Stimulated activated CD4-positive, alpha-beta T cell treated with anti-CD3 and anti-CD28 coated beads, Interleukin-4, amount 100 ng/mL, for 48 hours (primary cell): ENCODE data around the gene ARMC5.

Experiments
- DNase-seq, 2 donors: peaks; one replicate each; pipeline ENCODE4 v3.0.0-alpha.2; 2020; ENCODE audit warnings: low read depth in 2 of 2

The ARMC5 gene

DNA sequence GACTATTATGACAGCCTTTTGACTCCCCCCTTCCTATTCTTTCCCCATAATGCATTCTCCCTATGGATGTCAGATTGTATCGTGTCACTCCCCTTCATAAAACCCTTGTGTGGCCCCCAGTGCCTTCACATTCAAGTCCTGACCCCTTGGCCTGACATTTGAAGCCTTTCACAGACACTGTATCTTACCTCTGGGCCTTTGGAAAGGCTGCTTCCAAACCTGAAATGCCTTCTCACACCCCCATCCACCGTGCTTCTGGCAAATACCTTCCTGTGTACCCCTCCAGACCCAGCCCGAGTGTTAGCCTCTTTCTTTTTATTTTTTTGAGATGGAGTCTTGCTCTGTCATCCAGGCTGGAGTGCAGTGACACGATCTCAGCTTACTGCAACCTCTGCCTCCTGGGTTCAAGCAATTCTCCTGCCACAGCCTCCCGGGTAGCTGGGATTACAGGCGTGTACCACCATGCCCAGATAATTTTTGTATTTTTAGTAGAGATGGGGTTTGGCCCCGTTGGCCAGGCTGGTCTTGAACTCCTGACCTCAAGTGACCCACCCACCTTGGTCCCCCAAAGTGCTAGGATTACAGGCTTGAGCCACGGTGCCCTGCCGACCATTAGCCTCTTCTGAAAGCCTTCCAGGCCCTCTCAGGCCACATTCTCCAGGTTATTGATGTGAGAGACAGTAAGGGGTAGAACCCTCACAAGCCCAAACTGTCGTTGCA is 2.1 kb downstream of the ARMC5 start:
- DNase-seq, result no peak

DNA sequence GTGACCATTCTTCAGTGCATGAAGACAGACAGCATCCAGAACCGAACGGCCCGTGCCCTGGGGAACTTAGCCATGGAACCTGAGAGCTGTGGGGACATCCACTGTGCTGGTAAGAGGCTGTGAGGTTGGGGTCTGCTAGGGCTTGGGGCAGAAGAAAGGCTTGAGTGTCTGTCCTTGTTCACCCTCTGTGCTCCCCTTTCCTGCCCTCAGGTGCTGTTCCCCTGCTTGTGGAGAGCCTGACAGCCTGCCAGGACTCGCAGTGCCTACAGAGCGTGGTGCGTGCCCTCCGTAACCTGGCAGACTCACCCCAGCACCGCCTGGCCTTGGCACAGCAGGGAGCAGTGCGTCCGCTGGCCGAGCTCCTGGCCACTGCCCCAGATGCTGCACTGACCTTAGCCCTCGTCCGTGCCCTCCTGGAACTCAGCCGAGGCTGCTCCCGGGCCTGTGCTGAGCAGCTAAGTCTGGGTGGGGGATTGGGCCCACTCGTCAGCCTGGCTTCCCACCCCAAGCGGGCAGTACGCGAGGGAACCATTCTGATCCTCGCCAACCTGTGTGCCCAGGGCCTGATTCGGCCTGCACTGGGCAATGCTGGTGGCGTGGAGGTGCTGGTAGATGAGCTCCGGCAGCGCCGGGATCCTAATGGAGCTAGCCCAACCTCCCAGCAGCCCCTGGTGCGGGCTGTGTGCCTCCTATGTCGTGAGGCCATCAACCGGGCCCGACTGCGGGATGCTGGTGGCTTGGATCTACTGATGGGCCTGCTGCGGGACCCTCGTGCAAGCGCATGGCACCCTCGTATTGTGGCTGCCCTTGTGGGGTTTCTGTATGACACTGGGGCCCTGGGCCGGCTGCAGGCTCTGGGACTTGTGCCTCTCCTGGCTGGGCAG is 2.9 kb downstream of the ARMC5 start:
- no peak for DNase-seq

DNA sequence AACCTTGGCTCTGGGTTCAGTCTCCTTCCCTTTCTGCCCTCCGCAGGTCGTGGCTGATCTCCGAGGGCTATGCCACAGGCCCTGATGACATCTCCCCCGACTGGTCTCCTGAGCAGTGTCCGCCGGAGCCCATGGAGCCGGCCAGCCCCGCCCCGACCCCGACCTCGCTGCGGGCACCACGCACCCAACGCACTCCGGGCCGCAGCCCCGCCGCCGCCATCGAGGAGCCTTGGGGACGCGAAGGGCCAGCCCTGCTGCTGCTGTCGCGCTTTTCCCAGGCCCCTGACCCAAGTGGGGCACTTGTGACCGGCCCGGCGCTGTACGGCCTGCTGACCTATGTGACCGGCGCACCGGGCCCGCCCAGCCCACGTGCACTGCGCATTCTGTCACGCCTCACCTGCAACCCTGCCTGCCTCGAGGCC is 5.1 kb downstream of the ARMC5 start:
- no peak for DNase-seq

DNA sequence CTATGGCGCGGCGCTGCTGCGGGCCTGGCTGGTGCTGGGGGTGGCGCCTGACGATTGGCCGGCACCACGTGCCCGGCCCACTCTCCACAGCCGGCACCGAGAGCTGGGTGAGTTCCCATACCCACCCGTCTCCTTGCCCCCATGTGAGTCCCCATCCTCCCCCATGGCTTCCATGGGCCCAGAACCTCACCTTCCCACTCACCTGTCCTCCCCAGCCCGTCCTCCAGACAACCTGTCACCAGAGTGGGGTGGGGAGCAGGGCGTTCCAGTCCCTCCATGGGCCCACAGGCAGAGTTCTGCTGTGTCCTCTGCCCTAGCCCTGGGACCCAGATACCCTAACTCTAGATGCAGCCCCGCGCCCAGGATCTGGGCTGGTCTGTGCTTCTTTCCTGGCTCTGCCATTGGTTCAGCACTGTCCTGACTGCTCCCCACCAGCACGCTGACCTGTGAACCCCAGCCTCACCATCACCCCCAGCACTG is 5.5 kb downstream of the ARMC5 start:
- no peak for DNase-seq

DNA sequence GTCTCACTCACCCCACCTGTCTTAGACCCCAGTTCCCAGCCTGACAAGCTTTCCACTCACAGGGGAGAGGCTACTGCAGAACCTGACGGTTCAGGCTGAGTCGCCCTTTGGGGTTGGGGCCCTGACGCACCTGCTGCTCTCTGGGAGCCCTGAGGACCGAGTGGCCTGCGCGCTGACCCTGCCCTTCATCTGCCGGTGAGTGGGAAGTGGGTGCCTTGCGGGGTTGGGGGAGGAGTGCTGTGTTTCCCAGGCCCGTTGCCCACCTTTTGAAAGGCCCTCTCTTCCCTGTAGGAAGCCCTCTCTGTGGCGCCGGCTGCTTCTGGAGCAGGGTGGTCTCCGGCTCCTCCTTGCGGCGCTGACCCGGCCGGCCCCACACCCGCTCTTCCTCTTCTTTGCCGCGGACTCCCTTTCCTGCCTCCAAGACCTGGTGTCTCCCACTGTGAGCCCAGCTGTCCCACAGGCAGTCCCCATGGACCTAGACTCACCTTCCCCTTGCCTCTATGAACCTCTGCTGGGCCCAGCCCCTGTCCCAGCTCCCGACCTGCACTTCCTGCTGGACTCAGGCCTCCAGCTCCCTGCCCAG is 6.6 kb downstream of the ARMC5 start:
- no peak for DNase-seq

DNA sequence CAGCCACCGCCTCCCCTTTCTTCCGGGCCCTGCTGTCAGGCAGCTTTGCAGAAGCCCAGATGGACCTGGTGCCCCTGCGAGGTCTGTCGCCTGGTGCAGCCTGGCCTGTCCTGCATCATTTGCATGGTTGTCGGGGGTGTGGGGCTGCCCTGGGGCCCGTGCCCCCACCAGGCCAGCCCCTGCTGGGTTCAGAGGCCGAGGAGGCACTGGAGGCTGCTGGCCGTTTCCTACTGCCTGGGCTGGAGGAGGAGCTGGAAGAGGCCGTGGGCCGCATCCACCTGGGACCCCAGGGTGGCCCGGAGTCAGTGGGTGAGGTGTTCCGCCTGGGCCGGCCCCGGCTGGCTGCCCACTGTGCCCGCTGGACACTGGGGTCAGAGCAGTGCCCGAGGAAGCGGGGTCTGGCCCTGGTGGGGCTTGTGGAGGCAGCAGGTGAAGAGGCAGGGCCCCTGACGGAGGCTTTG is 7.1 kb downstream of the ARMC5 start:
- no peak for DNase-seq

DNA sequence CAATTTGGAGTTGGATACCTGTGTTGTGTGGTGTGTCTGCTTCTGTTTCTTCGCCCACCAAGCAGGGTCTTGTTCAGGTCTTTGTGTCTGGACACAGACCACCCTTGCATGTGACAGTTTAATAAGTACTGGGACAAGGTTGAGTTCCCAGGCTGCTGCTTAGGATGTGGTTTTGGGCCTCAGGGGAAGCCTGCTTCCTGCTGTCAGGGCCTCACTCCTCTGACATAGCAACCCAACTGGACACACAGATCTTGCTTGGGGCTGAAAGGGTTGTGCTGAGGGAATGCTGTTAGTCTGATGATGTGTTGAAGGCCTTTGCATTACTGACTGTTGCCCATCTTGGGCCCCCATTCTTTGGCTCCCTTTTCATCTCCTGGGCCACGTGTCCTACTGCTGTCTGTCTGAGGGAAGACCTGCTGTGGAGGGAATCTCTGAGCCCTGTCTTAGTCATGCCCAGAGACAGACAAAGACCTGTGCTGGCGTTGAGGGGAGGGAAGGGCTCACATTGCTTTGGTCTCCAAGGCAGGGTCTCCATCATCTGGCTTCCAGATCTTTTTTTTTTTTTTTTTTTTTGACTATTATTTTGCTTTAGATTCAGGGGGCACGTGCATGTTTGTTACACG is 8.0 kb downstream of the ARMC5 start:
- DNase-seq, result no peak

DNA sequence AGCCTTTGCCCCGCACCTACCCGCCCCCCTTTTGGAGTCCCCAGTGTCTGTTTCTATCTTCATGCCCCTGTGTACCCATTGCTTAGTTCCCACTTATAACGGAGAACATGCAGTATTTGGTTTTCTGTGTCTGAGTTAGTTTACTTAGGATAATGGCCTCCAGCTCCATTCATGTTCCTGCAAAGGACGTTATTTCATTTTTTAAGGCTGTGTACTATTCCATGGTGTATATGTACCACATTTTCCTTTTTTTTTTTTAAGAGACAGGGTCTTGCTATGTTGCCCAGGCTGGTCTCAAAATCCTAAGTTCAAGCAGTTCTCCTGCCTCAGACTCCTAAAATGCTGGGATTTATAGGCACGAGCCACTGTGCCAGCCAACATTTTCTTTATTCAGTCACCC is 8.6 kb downstream of the ARMC5 start:
- no peak for DNase-seq

DNA sequence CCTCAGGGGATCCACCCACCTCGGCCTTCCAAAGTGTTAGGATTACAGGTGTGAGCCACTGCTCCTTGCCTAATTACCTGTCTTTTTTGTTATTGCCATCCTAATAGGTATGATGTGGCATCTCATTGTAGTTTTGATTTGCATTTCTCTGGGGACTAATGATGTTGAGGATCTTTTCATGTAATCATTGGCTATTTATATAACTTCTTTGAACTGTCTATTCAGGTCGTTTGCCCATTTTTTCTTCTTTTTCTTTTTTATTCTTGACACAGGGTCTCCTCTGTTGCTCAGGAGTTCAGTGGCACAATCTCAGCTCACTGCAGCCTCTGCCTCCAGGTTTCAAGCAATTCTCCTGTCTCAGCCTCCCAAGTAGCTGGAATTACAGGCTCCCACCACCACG is 11.3 kb downstream of the ARMC5 start:
- DNase-seq, result no peak

DNA sequence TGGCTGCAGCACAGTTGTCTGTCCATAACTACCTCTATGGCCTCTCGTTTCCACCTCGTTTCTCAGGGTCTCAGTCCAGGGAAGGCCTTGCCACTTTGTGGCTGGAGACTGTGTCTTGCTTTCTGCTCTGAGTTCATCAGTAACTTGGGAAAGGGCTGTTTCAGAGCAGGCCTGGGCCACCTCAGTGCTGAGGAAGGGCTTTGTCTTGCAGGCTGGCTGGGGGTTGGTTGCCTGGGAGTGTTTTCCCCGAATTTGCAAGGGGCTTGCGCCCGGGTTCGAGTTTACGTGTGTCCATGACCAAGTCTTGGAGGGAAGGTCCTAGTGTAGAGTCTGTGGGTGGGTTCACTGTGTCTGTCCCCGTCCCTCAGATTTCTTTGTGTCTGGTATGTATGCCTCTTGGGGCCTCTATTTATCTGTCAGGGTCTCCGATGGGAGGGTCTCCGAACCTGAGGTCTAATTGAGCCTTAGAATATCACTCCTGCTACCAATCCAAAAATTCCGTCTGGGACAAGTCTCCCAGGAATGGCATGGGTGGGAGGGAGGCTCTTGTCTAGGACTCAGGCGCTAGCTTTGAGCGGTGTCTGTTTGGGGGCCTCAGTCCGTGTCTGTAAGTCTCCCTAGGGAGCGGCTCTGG is 12.1 kb downstream of the ARMC5 start:
- DNase-seq, result no peak

DNA sequence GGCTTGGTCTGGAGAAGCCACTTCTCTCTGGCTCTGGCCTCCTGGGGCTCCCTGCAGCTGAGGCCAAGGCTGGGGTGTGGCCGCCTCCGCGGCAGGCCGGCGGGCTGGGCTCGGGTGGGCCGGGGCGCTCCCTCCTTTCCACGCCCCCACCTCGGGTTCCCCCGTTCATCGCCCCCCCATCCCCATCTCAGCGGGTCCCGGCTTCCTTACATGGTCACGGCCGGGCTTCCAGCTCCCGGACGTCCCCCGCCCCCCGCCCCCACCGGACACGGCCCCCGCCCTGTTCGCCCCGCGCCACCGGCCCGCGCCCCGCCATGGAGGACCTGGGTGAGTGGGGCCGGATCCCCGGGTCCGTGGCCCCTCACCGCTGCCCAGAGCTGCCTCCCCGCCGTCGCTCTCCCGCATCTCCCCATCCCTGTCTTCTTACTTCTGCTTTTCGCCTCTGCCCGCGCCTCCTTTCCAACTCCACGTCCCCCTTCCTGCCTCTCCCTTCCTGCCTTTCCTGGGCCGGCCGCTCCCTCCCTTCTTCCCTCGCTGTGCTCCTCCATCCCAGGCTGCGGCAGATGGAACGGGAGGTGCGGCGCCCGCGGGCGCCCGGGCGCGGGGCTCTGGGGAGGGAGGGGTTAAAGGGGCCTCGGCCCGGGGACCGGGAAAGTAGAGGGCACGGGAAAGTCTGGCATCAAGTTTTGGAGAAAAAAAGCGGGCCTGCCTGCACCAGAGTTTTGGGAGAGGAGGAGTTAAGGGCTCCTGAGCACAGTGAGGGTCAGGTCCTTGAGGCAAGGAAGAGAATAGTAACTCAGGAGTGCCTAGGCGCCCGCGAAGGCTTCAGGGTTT is 12.8 kb downstream of the ARMC5 start, which contains the start of gene TGFB1I1:
TSS of gene TGFB1I1 (plus strand) at position 278 of the 834 bp plus-strand sequence. CDS start at position 315, 37 bp downstream.
- DNase-seq, result no peak

DNA sequence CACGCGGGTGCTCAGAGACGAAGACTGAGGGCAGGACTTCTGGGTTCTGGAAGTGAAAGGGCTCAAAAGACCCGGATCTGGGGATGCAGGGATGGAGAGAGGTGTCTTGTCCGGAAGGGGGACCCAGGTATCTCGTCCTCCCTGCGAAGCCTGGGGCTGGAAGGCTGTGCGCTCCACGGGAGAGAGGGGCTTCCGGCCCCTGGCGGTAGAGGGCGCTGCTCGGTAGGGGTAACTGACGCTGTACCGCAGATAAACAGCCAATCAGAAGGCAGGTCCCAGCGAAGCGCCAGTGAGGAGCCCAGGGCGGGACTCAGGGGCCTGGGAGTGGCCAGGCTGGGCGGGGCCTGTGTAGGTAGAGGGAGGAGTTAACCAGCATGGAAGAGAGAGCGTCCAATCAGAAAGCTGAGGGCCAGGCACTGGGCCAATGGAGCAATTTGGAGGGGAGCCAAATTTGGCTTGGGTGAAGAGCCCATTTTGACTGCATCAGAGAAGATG is 13.5 kb downstream of the ARMC5 start:
- peak in 1 of 2 donors; percentile 55 for DNase-seq

DNA sequence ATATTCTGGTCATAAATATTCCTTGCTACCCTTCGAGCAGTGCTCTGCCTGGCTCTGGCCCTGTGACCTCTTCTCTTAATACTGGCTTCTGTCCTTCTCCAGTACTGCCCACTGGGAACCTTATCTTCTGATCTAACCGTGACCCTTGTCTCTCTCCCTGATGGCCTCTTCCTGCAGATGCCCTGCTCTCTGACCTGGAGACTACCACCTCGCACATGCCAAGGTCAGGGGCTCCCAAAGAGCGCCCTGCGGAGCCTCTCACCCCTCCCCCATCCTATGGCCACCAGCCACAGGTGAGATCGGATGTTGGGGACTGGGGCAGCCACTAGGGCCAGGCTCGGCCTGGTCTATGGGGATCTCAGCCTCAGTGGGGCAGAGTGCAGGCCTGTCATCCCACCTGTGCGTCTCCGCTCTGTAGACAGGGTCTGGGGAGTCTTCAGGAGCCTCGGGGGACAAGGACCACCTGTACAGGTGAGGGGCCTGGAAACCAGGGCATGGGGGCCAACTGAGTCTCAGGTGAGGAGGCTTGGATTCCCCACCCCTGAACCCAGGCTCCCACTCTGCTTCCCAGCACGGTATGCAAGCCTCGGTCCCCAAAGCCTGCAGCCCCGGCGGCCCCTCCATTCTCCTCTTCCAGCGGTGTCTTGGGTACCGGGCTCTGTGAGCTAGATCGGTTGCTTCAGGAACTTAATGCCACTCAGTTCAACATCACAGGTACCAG is 14.1 kb downstream of the ARMC5 start:
- no peak for DNase-seq

DNA sequence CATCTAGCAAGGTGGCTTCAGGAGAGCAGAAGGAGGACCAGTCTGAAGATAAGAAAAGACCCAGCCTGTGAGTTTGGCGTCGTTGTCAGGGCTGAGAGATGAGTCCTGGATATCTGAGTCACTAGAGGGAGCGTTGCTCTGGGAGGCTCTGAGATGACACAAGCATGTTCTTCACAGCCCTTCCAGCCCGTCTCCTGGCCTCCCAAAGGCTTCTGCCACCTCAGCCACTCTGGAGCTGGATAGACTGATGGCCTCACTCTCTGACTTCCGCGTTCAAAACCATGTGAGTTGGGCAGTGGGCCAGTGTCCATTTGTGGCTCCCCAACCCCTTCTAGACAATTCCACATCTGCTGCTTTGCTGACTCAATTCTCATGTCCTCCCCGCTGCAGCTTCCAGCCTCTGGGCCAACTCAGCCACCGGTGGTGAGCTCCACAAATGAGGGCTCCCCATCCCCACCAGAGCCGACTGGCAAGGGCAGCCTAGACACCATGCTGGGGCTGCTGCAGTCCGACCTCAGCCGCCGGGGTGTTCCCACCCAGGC is 14.9 kb downstream of the ARMC5 start:
- DNase-seq, result no peak

DNA sequence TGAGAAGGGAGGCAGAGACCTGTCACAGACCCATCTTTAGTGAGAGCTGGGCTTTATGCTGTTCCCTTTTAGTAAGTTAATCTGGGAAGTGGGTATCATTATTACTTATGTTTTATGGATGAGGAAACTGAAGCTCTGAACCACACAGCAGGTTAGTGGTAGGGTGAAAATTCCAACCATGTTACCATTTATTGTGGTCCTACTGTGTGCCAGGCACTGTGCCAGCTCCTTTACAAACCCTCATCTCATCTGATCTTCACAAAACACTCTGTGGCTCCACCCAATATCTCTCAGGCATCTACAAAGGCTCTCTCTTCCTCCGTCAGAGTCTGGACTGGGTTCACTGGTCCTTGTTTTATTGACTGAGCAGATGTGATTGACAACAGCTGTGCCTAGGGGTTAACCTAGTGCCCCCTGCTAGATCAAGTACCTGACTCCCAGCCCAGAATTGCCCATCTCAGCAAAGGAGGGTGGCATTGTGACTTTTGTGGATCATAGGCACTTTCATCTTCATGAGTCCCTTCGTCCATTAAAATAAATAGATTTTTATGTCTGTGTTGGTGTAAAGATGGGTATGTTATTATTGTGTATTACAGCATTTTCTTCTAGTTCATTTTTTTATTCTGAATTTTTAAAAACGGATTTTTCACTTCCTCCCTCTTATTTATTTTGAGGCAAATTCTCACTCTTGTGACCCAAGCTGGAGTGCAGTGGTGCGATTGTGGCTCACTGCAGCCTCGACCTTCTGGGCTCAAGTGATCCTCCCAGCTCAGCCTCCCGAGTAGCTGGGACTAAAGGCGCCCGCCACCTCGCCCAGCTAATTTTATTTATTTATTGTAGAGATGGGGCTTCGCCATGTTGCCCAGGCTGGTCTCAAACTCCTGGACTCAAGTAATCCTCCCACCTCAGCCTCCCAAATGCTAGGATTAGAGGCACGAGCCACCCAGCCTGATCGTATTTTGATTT is 15.8 kb downstream of the ARMC5 start:
- DNase-seq, result no peak

DNA sequence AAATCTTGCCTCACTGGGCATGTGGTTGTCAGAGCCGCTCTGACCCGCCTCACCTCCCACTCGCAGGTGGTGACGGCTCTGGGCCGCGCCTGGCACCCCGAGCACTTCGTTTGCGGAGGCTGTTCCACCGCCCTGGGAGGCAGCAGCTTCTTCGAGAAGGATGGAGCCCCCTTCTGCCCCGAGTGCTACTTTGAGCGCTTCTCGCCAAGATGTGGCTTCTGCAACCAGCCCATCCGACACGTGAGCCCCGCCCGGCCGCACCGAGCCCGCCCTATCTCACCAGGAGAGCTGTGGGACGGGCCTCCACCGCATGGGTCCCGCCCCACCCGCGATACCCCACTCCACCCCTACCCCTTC is 16.6 kb downstream of the ARMC5 start:
- DNase-seq, result no peak

DNA sequence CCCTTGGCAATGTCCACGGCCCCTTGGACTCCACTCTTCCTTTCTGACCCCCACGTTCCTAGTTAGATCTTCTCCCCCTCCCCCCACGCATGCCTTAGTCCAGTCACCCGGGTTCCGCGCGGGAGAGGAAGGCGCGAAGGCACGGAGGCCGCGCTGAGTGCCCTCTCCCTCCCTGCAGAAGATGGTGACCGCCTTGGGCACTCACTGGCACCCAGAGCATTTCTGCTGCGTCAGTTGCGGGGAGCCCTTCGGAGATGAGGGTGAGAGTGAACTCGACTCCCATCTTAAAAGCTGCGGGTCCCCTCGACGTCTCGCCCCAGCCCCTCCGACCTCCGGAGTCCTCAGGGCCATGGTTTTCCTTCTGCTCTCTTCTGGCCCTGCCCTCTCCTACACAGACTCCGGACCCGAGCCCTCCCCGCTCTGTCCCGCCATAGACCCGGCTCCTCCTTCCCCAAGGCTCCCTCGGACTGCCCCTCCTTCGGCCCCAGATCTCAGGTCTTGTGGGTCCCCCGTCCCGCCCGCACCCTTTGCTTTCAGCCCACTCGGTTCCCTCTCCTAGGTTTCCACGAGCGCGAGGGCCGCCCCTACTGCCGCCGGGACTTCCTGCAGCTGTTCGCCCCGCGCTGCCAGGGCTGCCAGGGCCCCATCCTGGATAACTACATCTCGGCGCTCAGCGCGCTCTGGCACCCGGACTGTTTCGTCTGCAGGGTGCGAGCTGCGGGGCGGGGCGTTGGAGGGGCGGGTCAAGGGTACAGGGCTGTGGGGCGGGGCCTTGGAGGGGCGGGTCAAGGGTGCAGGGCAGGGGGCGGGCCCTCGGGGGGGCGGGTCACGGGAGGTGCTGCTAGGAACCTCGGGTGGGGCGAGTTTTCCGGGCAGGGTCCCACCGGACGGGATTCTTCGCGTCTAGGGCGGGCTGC is 17.3 kb downstream of the ARMC5 start:
- DNase-seq, result peak; percentile 90 to 92
